ENCODE results near the gene NTRK3. TPM values are rescaled to one million over a fixed set of nuclear protein-coding genes. Genes with fewer than 3 reads are reported as not detected.
A peak's percentile ranks its signal among the peaks of the same experiment; 100 is the strongest.

The NTRK3 gene
- total RNA-seq, 1 experiment from 2014 or later, result not detected

DNA sequence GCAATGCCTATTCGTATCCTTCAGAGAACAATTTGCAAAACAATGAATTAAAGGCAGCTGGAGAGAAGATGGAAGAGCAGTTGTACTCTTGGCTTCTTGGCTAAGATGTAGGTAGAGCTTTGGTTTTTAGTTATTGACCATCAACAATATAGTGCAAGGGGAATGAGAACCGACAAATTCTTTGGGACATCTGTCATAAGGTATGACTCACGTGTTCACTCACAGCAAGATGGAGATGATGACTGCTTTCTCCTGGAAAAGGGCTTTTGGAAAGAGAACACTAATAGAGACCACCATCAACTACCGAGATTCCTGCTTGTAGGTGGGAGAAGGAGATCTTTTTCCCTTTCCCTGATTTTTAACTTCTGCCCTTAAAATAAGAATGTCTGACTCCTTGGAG lies 234.9 kb downstream of the NTRK3 start:
- no TSS peak for BruUV-seq (replicated peaks)
- Mint-ChIP-seq H3K9me3 (ENCODE audit: unreplicated experiment) (peaks cover 54% of the 10 kb centered on the region), H3K4me1 (ENCODE audit: insufficient read depth, unreplicated experiment) (no peaks in the 10 kb centered on the region), H3K27ac (ENCODE audit: low read depth, unreplicated experiment) (no peak overlapping the region), H3K36me3 (ENCODE audit: insufficient read depth, unreplicated experiment) (peaks cover 7% of the 10 kb centered on the region), H3K27me3 (ENCODE audit: insufficient read depth, unreplicated experiment) (no peaks in the 10 kb centered on the region), H3K4me3 (ENCODE audit: unreplicated experiment) (no peak overlapping the region)
- DNase-seq (ENCODE audit: unreplicated experiment), result no peak
- ChIA-PET POLR2A (no interaction called here), CTCF (no interaction called here)
- TF ChIP-seq, protein P1, sequence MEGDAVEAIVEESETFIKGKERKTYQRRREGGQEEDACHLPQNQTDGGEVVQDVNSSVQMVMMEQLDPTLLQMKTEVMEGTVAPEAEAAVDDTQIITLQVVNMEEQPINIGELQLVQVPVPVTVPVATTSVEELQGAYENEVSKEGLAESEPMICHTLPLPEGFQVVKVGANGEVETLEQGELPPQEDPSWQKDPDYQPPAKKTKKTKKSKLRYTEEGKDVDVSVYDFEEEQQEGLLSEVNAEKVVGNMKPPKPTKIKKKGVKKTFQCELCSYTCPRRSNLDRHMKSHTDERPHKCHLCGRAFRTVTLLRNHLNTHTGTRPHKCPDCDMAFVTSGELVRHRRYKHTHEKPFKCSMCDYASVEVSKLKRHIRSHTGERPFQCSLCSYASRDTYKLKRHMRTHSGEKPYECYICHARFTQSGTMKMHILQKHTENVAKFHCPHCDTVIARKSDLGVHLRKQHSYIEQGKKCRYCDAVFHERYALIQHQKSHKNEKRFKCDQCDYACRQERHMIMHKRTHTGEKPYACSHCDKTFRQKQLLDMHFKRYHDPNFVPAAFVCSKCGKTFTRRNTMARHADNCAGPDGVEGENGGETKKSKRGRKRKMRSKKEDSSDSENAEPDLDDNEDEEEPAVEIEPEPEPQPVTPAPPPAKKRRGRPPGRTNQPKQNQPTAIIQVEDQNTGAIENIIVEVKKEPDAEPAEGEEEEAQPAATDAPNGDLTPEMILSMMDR (IDR thresholded peaks at IDR 0.05; ENCODE audit: unreplicated experiment), result no peak
- intact Hi-C loops (cut with micrococcal nuclease), result no loop called here

DNA sequence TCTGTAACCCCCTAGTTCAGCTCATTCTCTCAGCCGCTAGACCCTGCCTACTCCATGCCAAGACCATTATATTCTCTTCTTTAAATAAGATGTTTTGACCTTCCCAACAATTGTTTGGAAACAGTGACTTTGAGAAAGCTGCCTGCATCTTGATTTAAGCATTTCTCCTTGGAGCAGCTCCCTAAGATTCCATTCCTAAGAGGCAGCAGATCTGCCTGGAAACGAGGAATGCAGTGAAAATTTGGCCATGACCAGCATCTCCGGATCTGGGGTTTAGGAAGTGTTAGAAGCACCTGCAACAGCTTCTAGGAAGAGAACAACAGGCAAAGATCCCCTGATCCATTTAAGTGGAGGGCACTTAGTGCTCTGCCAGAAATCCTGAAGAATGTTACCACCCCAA lies 235.7 kb downstream of the NTRK3 start:
- BruUV-seq (replicated peaks), result no TSS peak
- H3K36me3 Mint-ChIP-seq (ENCODE audit: insufficient read depth, unreplicated experiment), result peaks cover 7% of the 10 kb centered on the region
- intact Hi-C loops (cut with micrococcal nuclease), result no loop called here

DNA sequence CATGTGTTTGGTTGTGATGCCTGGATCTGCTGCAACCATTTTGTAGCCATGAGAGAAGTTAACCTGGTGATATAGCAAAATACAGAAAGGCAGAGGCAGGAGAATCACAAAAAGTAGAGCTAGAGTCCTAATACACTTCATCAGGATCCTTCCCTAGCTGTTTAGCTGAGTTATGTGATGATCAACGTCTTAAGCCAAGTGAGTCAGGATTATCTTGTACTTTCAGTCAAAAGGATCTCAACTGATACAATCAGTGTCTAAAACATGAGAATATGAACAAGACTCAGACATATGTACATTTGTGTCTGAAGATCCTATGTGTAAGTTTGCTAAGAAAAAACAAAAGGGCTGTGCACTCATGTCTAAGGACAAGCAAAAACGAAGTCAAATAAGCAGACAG lies 236.9 kb downstream of the NTRK3 start:
- H3K36me3 Mint-ChIP-seq (ENCODE audit: insufficient read depth, unreplicated experiment), result peaks cover 7% of the 10 kb centered on the region
- peaks cover 46% of the 10 kb centered on the region for H3K9me3 Mint-ChIP-seq (ENCODE audit: unreplicated experiment)
- ChIA-PET CTCF (interaction anchor here (0.8 kb wide), 1 partner anchor 9 kb away, joined by 3 read pairs; no protein-coding TSS in a partner anchor), POLR2A (no interaction called here)
- intact Hi-C loops (cut with micrococcal nuclease), result no loop called here
- no TSS peak for BruUV-seq (replicated peaks)
- H3K4me3 Mint-ChIP-seq (ENCODE audit: unreplicated experiment), result no peak overlapping the region
- no peaks in the 10 kb centered on the region for H3K27me3 Mint-ChIP-seq (ENCODE audit: insufficient read depth, unreplicated experiment)
- H3K27ac Mint-ChIP-seq (ENCODE audit: low read depth, unreplicated experiment), result no peak overlapping the region
- TF ChIP-seq, protein P1 (IDR thresholded peaks at IDR 0.05; ENCODE audit: unreplicated experiment), result no peak
- DNase-seq (ENCODE audit: unreplicated experiment), result no peak
- no peaks in the 10 kb centered on the region for H3K4me1 Mint-ChIP-seq (ENCODE audit: insufficient read depth, unreplicated experiment)

More for the DNA sequence above, 235.7 kb downstream of the NTRK3 start:
- TF ChIP-seq, protein P1 (IDR thresholded peaks at IDR 0.05; ENCODE audit: unreplicated experiment), result no peak
- peaks cover 47% of the 10 kb centered on the region for H3K9me3 Mint-ChIP-seq (ENCODE audit: unreplicated experiment)
- no peak overlapping the region for H3K27ac Mint-ChIP-seq (ENCODE audit: low read depth, unreplicated experiment)
- no peak overlapping the region for H3K4me3 Mint-ChIP-seq (ENCODE audit: unreplicated experiment)
- DNase-seq (ENCODE audit: unreplicated experiment), result no peak
- ChIA-PET POLR2A (no interaction called here), CTCF (no interaction called here)
- H3K27me3 Mint-ChIP-seq (ENCODE audit: insufficient read depth, unreplicated experiment), result no peaks in the 10 kb centered on the region
- H3K4me1 Mint-ChIP-seq (ENCODE audit: insufficient read depth, unreplicated experiment), result no peaks in the 10 kb centered on the region

DNA sequence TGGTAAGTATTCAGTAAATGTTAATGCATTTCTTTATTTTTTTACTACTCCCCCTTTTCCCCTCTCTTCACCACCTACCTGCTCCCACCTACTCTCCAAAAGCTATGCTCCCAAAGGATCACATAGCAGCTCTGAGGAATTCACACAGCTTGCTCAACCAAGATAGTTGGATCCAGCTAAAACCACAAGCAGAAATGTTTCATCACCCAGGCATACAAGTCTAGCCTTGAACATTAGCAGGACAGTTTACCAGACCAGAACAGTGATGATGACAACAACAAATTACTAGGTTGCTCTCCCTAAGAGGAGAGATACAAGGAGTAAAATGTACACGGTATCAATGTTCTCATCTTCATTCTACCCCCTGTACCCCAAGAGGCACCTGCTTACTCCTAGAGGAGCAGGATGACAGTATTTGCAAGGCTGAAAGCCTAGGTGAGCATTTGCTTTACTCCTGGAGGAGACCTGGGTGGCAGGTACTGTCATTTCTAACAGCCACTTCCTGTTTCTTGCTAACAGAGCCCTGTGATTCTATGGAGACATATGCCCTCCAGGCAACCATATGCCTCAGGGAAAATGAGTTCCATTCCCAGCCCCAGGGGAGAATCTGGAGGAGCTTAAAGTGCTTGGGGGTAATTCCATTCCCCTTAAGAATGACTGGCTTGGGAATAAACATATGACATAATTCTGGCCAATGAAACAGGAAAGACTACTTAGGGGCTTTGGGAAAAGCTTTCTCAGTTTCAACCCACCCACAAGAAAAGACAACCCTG lies 237.5 kb downstream of the NTRK3 start:
- POLR2A ChIA-PET, result no interaction called here
- CTCF ChIA-PET, result interaction anchor here (0.8 kb wide), 1 partner anchor 9 kb away, joined by 3 read pairs; no protein-coding TSS in a partner anchor
- Mint-ChIP-seq H3K9me3 (ENCODE audit: unreplicated experiment) (peaks cover 40% of the 10 kb centered on the region), H3K36me3 (ENCODE audit: insufficient read depth, unreplicated experiment) (peaks cover 7% of the 10 kb centered on the region), H3K27ac (ENCODE audit: low read depth, unreplicated experiment) (no peak overlapping the region), H3K4me1 (ENCODE audit: insufficient read depth, unreplicated experiment) (no peaks in the 10 kb centered on the region), H3K27me3 (ENCODE audit: insufficient read depth, unreplicated experiment) (no peaks in the 10 kb centered on the region), H3K4me3 (ENCODE audit: unreplicated experiment) (no peak overlapping the region)
- DNase-seq (ENCODE audit: unreplicated experiment), result peak; percentile 2
- TF ChIP-seq, protein P1 (IDR thresholded peaks at IDR 0.05; ENCODE audit: unreplicated experiment), result no peak
- BruUV-seq (replicated peaks), result no TSS peak
- intact Hi-C loops (cut with micrococcal nuclease), result no loop called here

All from MCF 10A (cell line).